A549 (cell line): ENCODE results near the gene GALNT4. TPM values are rescaled to one million over a fixed set of nuclear protein-coding genes. Genes with fewer than 3 reads are reported as not detected.

Source experiments
- ATAC-seq, 2 experiments: fragments of 200-7000 bp in 1 of 2; fragments of >200 bp in 1 of 2; cut with Nextera tagmentation in 1 of 2; cut with Tn5 transposase in 1 of 2; 3 replicates each; pipeline versions ENCODE4 v1.8.0 to v1.9.1; 2018 to 2020; ENCODE audit warnings: mild to moderate bottlenecking in 1 of 2, moderate library complexity in 1 of 2
- CTCF ChIA-PET: fragments of 300-600 bp; sonication (Branson Sonifier 250); formaldehyde crosslinking; extraction: SDS; loops from one replicate; lab custom pipeline; 2021; ENCODE audit warnings: antibody characterized with exemption, inconsistent platforms; lab: Yijun Ruan, JAX
- POLR2A ChIA-PET: fragments of 350-600 bp; formaldehyde crosslinking; extraction: SDS; loops from one replicate; lab custom pipeline; 2021; ENCODE audit warnings: antibody characterized with exemption, inconsistent platforms; lab: Yijun Ruan, JAX
- DNase-seq, 2 experiments: peaks; one replicate each; pipeline versions ENCODE4 v3.0.0 to v3.0.0-alpha.2; 2011 to 2016; ENCODE audit warnings: low read depth in 1 of 2, low spot score in 1 of 2
- FAIRE-seq: peaks from 2 replicates; lab custom pipeline; 2011; peaks lifted over from hg19 to GRCh38; lab: Jason Lieb, UNC
- H3K27ac ChIP-seq, 2 experiments: fragments of >200 bp; sonication (Bioruptor Twin); formaldehyde crosslinking; 3 replicates each; pipeline ENCODE4 v1.5.1; 2016 to 2017
- H3K4me1 ChIP-seq: fragments of >200 bp; sonication (Bioruptor Twin); formaldehyde crosslinking; 3 replicates; pipeline ENCODE4 v1.6.1; 2016
- H3K4me2 ChIP-seq: fragments of >200 bp; sonication (Bioruptor Twin); formaldehyde crosslinking; 3 replicates; pipeline ENCODE4 v1.6.1; 2016
- H3K4me3 ChIP-seq: fragments of >200 bp; sonication (Bioruptor Twin); formaldehyde crosslinking; 3 replicates; pipeline ENCODE4 v1.5.1; 2016
- H3K9me3 ChIP-seq: fragments of >200 bp; sonication (Bioruptor Twin); formaldehyde crosslinking; 3 replicates; pipeline ENCODE4 v1.6.1; 2016
- ATOH8 ChIP-seq: fragments of 250-450 bp; sonication (Bioruptor Pico); IDR thresholded peaks from 2 replicates; pipeline ENCODE4 v1.5.0; 2020; ENCODE audit warnings: low read depth, mild to moderate bottlenecking, moderate library complexity
- CBX2 ChIP-seq: fragments of 200-600 bp; sonication (generic); IDR thresholded peaks from 2 replicates; pipeline ENCODE4 v1.6.1; 2016; ENCODE audit warnings: low read depth, mild to moderate bottlenecking, borderline replicate concordance
- CEBPB ChIP-seq, 2 experiments: fragments of >200 bp in 1 of 2; sonication (Bioruptor Twin) in 1 of 2; formaldehyde crosslinking in 1 of 2; IDR thresholded peaks; 2 replicates each; pipeline ENCODE4 v1.6.1; 2012 to 2016
- CHD2 ChIP-seq: fragments of 150-350 bp; IDR thresholded peaks from 2 replicates; pipeline ENCODE4 v1.6.1; 2014; ENCODE audit warnings: low read length; ENCODE audit not compliant: partially characterized antibody
- EHF ChIP-seq: fragments of 250-450 bp; sonication (Bioruptor Pico); IDR thresholded peaks from 2 replicates; pipeline ENCODE4 v1.5.0; 2020; ENCODE audit warnings: mild to moderate bottlenecking
- ELK1 ChIP-seq: fragments of 150-350 bp; IDR thresholded peaks from 2 replicates; pipeline ENCODE4 v1.6.1; 2014; ENCODE audit warnings: low read depth, mild to moderate bottlenecking, low read length
- ESRRA ChIP-seq: fragments of 150-350 bp; IDR thresholded peaks from 2 replicates; pipeline ENCODE4 v1.6.1; 2014; ENCODE audit warnings: mild to moderate bottlenecking, low read length, borderline replicate concordance
- FOSB ChIP-seq: fragments of 250-450 bp; sonication (Bioruptor Pico); IDR thresholded peaks from 2 replicates; pipeline ENCODE4 v1.5.0; 2020; ENCODE audit warnings: mild to moderate bottlenecking, moderate library complexity
- GATA3 ChIP-seq: IDR thresholded peaks from 2 replicates; pipeline ENCODE4 v1.6.1; 2012; ENCODE audit warnings: borderline replicate concordance
- HEYL ChIP-seq: fragments of 250-450 bp; sonication (Bioruptor Pico); IDR thresholded peaks from 2 replicates; pipeline ENCODE4 v1.8.0; 2021; ENCODE audit warnings: mild to moderate bottlenecking, moderate library complexity
- HOXB5 ChIP-seq: fragments of 250-450 bp; sonication (Bioruptor Pico); IDR thresholded peaks from 2 replicates; pipeline ENCODE4 v1.5.0; 2020; ENCODE audit warnings: mild to moderate bottlenecking, moderate library complexity
- MAX ChIP-seq: IDR thresholded peaks from 2 replicates; pipeline ENCODE4 v1.6.1; 2012
- NFE2L2 ChIP-seq: fragments of 150-350 bp; conservative IDR thresholded peaks from 2 replicates; pipeline ENCODE4 v1.6.1; 2014; ENCODE audit warnings: low read length
- NPAS2 ChIP-seq: fragments of 250-450 bp; sonication (Bioruptor Pico); IDR thresholded peaks from 2 replicates; pipeline ENCODE4 v1.8.0; 2022; ENCODE audit warnings: mild to moderate bottlenecking, moderate library complexity, borderline replicate concordance
- NR3C1 ChIP-seq: fragments of >200 bp; sonication (Bioruptor Twin); formaldehyde crosslinking; IDR thresholded peaks from 3 replicates; pipeline ENCODE4 v1.6.1; 2017
- PBX3 ChIP-seq: IDR thresholded peaks from 2 replicates; pipeline ENCODE4 v1.6.1; 2012
- POLR2AphosphoS2 ChIP-seq: conservative IDR thresholded peaks from 2 replicates; pipeline ENCODE4 v1.6.1; 2012; ENCODE audit warnings: low read length, improper control_type of control experiment, inconsistent platforms
- RFX5 ChIP-seq: fragments of 450-650 bp; IDR thresholded peaks from 2 replicates; pipeline ENCODE4 v1.7.1; 2014; ENCODE audit warnings: antibody characterized with exemption, mild to moderate bottlenecking, moderate library complexity
- SMC3 ChIP-seq: fragments of >200 bp; sonication (Bioruptor Twin); formaldehyde crosslinking; IDR thresholded peaks from 3 replicates; pipeline ENCODE4 v1.6.1; 2018; ENCODE audit warnings: inconsistent platforms
- TFCP2L1 ChIP-seq: fragments of 250-450 bp; sonication (Bioruptor Pico); IDR thresholded peaks from 2 replicates; pipeline ENCODE4 v1.5.0; 2021; ENCODE audit warnings: mild to moderate bottlenecking
- TP53 ChIP-seq: fragments of 250-450 bp; sonication (Bioruptor Pico); IDR thresholded peaks from 2 replicates; pipeline ENCODE4 v1.5.0; 2021; ENCODE audit warnings: mild to moderate bottlenecking, moderate library complexity
- ZC3H11A ChIP-seq: fragments of 450-650 bp; IDR thresholded peaks from 2 replicates; pipeline ENCODE4 v1.6.1; 2014; ENCODE audit warnings: antibody characterized with exemption, mild to moderate bottlenecking
- ZFP36 ChIP-seq: fragments of 450-650 bp; IDR thresholded peaks from 2 replicates; pipeline ENCODE4 v1.6.1; 2014; ENCODE audit warnings: borderline replicate concordance; ENCODE audit not compliant: partially characterized antibody
- WGBS: methylation state at CpG from one replicate; pipeline ENCODE4 v1.1.6; 2017; ENCODE audit errors: missing lambda C conversion rate; 5-methylcytosine and 5-hydroxymethylcytosine counted together
- polyA plus RNA-seq, 4 experiments: library from polyadenylated mRNA; depleted of rRNA in 3 of 4; stranded (reverse); fragments of >200 nt; fragmentation: RNase III in 1 of 4; extraction: RNeasy Plus Mini Kit Qiagen cat#74134 plus additional on column Dnase treatment in 1 of 4; gene quantifications; 2 replicates in 3 of 4; 3 replicates in 1 of 4; pipeline ENCODE4 v1.2.3, GENCODE V29; 2011 to 2017

The GALNT4 gene
- polyA plus RNA-seq, 2 of the 4 experiments (the other 2 are of a cell fraction), result 5.9 to 14.3 TPM

GRCh38 chr12:89559753-89560152, 35.2 kb upstream of the GALNT4 start:
- 74% methylated on average over 10 of the region's 10 CpGs for WGBS
- Histone ChIP-seq H3K9me3 (no peaks in the 10 kb centered on the region), H3K4me3 (no peak overlapping the region), H3K4me1 (no peaks in the 10 kb centered on the region), H3K27ac (no peak overlapping the region), H3K4me2 (no peak overlapping the region)
- POLR2A ChIA-PET, result no interaction called here
- DNase-seq (no peak), FAIRE-seq (no peak), ATAC-seq (no peak)
- no peak for TF ChIP-seq PBX3
- TF ChIP-seq NFE2L2, result no peak
- TF ChIP-seq SMC3, result no peak
- no peak for TF ChIP-seq MAX
- no peak for TF ChIP-seq GATA3
- no peak for TF ChIP-seq FOSB (CRISPR knock-in tag)
- no peak for TF ChIP-seq TFCP2L1 (CRISPR knock-in tag)
- TF ChIP-seq CEBPB (IDR thresholded peaks at IDR 0.05), result no peak
- no peak for TF ChIP-seq NR3C1
- TF ChIP-seq TP53 (CRISPR knock-in tag), result no peak
- TF ChIP-seq ZC3H11A, result no peak
- no peak for TF ChIP-seq POLR2AphosphoS2
- TF ChIP-seq CHD2, result no peak
- no peak for TF ChIP-seq EHF
- TF ChIP-seq ATOH8 (CRISPR knock-in tag), result no peak
- no peak for TF ChIP-seq ELK1
- no peak for TF ChIP-seq HEYL (CRISPR knock-in tag)
- no peak for TF ChIP-seq CBX2
- CTCF ChIA-PET, result interaction anchor here (1.5 to 1.6 kb wide), 2 partner anchors 21 to 1385 kb away, joined by 3 read pairs; no protein-coding TSS in a partner anchor

GRCh38 chr12:89556976-89557375, 32.4 kb upstream of the GALNT4 start:
- Histone ChIP-seq H3K4me3 (no peak overlapping the region), H3K27ac (no peak overlapping the region), H3K9me3 (no peaks in the 10 kb centered on the region), H3K4me2 (no peak overlapping the region), H3K4me1 (no peaks in the 10 kb centered on the region)
- DNase-seq (no peak), FAIRE-seq (no peak), ATAC-seq (no peak)
- TF ChIP-seq CBX2 (no peak), CEBPB (IDR thresholded peaks at IDR 0.05) (no peak)
- 90% methylated on average over 2 of the region's 2 CpGs for WGBS
- ChIA-PET POLR2A (no interaction called here), CTCF (interaction anchor here (3.5 kb wide), 1 partner anchor 14 kb away, joined by 14 read pairs; no protein-coding TSS in a partner anchor)

GRCh38 chr12:89552376-89552775, 27.8 kb upstream of the GALNT4 start:
- DNase-seq, result no peak
- TF ChIP-seq ESRRA, result no peak
- no peak for TF ChIP-seq HOXB5
- TF ChIP-seq CBX2, result no peak
- no peak for TF ChIP-seq TP53 (CRISPR knock-in tag)
- no peak for TF ChIP-seq ZFP36
- TF ChIP-seq MAX, result no peak
- TF ChIP-seq RFX5, result no peak
- TF ChIP-seq NPAS2, result no peak
- FAIRE-seq, result no peak
- 7% methylated on average over 1 of the region's 1 CpG for WGBS
- Histone ChIP-seq H3K4me2 (no peak overlapping the region), H3K4me3 (no peak overlapping the region), H3K4me1 (no peaks in the 10 kb centered on the region), H3K9me3 (no peaks in the 10 kb centered on the region; the same call in 2 of the 3 replicates), H3K27ac (no peak overlapping the region)
- ChIA-PET CTCF (interaction anchor here (2.1 kb wide), 1 partner anchor 9 kb away, joined by 10 read pairs; no protein-coding TSS in a partner anchor), POLR2A (no interaction called here)
- ATAC-seq, result no peak
